ENCODE results near the gene PTPRN2. TPM values are rescaled to one million over a fixed set of nuclear protein-coding genes. Genes with fewer than 3 reads are reported as not detected.

Gene PTPRN2
- total RNA-seq, 1 donor from 2014 or later: 1.8 TPM

- ChIA-PET CTCF (no interaction called here), POLR2A (no interaction called here)
- Mint-ChIP-seq H3K9me3 (peaks cover 5% of the 10 kb centered on the region), H3K4me3 (no peak overlapping the region), H3K27me3 (no peaks in the 10 kb centered on the region), H3K4me1 (no peaks in the 10 kb centered on the region), H3K27ac (no peak overlapping the region), H3K36me3 (ENCODE audit: low read depth) (no peaks in the 10 kb centered on the region)
- intact Hi-C loops (cut with micrococcal nuclease): no loop called here
- DNase-seq: no peak
- no peak for ATAC-seq (ENCODE audit: low read depth)
- TF ChIP-seq, protein P1, sequence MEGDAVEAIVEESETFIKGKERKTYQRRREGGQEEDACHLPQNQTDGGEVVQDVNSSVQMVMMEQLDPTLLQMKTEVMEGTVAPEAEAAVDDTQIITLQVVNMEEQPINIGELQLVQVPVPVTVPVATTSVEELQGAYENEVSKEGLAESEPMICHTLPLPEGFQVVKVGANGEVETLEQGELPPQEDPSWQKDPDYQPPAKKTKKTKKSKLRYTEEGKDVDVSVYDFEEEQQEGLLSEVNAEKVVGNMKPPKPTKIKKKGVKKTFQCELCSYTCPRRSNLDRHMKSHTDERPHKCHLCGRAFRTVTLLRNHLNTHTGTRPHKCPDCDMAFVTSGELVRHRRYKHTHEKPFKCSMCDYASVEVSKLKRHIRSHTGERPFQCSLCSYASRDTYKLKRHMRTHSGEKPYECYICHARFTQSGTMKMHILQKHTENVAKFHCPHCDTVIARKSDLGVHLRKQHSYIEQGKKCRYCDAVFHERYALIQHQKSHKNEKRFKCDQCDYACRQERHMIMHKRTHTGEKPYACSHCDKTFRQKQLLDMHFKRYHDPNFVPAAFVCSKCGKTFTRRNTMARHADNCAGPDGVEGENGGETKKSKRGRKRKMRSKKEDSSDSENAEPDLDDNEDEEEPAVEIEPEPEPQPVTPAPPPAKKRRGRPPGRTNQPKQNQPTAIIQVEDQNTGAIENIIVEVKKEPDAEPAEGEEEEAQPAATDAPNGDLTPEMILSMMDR (IDR thresholded peaks at IDR 0.05): no peak
These were observed 214.0 kb downstream of the PTPRN2 start for GRCh38 chr7:158373476-158374133.

DNA sequence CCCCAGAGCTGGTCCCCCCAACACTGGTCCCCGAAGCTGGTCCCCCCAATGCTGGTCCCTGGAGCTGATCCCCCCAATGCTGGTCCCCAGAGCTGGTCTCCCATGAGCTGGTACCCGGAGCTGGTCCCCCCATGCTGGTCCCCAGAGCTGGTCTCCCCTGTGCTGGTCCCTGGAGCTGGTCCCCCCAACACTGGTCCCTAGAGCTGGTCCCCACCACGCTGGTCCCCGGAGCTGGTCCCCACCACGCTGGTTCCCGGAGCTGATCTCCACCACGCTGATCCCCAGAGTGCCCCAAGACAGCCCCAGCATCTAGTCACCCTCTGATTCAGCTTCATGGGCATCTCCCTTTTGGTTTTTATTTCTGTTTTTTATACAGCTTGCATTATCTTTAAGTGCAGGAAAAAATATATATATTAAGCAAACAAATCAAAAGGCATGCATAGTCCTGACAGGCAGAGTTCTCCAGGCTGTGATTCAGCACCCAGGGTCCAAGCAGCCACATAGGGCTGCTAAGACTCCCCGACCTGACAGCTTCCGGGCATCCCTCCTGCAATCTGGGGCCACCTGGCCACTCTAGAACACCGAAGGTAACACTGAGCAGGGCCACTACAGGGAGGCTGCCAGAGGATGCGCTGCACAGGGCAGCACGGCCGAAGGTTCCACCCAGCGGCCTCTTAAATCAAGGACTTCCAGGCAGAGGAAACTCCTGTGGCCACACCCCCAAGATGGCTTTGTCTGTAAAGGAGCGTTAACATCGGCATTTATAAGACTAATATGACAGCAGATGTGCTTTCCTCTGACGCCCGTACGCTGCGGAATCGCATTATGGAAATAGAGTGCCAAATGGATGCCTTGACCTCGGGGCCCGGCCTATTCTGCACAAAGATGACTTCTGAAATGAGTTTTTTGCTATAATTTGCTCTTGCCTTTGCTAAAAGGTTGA is 215.0 kb downstream of the PTPRN2 start:
- ChIA-PET CTCF (no interaction called here), POLR2A (no interaction called here)
- Mint-ChIP-seq H3K27ac (no peak overlapping the region), H3K4me3 (no peak overlapping the region), H3K27me3 (no peaks in the 10 kb centered on the region), H3K4me1 (no peaks in the 10 kb centered on the region), H3K9me3 (peaks cover 4% of the 10 kb centered on the region), H3K36me3 (ENCODE audit: low read depth) (no peaks in the 10 kb centered on the region)
- ATAC-seq (ENCODE audit: low read depth) (no peak), DNase-seq (no peak)
- intact Hi-C loops (cut with micrococcal nuclease): no loop called here
- TF ChIP-seq, protein P1 (IDR thresholded peaks at IDR 0.05): no peak

DNA sequence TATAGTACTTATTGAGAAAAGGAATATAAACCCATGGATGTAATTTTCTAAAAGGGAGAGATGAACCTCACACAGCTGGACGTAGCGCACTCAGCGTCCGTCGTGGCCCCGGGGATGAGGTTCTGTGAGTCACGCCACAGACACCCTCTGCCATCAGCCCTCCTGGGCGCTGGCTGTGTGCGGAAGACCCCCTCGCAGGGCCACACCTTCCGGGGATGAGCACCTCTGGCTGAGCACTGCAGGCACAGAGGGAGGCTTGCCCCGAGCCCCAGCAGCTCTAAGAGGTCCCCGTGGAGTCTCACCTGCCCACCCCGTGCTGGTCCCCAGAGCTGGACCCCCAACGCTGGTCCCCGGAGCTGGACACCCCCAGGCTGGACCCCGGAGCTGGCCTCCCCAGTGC is 215.8 kb downstream of the PTPRN2 start:
- no peak overlapping the region for H3K27ac Mint-ChIP-seq
- ChIA-PET POLR2A (no interaction called here), CTCF (no interaction called here)
- no peak overlapping the region for H3K4me3 Mint-ChIP-seq
- TF ChIP-seq, protein P1 (IDR thresholded peaks at IDR 0.05): no peak
- no peaks in the 10 kb centered on the region for H3K36me3 Mint-ChIP-seq (ENCODE audit: low read depth)
- peaks cover 2% of the 10 kb centered on the region for H3K9me3 Mint-ChIP-seq
- DNase-seq (no peak), ATAC-seq (ENCODE audit: low read depth) (no peak)
- H3K4me1 Mint-ChIP-seq: no peaks in the 10 kb centered on the region
- intact Hi-C loops (cut with micrococcal nuclease): no loop called here
- no peaks in the 10 kb centered on the region for H3K27me3 Mint-ChIP-seq

DNA sequence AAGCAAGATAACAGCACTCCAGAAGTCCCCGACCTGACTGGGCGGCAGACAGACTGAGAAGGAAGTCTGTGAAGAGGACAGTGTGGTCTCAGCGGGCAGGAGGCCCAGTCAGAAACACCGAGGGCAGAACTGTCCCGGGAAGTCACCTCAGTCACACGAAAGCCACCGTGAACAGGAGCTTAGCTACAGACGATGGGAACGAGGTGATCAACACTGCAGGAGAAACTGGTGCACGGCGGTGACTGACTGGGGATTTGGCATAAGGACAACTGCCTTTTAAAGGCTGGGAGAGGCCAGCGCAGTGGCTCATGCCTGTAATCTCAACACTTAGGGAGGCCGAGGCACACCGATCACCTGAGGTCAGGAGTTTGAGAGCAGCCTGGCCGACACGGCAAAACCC is 217.8 kb downstream of the PTPRN2 start:
- H3K9me3 Mint-ChIP-seq: peaks cover 2% of the 10 kb centered on the region
- ChIA-PET POLR2A (no interaction called here), CTCF (no interaction called here)
- H3K36me3 Mint-ChIP-seq (ENCODE audit: low read depth): no peaks in the 10 kb centered on the region
- ATAC-seq (ENCODE audit: low read depth): no peak
- TF ChIP-seq, protein P1 (IDR thresholded peaks at IDR 0.05): no peak
- H3K27me3 Mint-ChIP-seq: no peaks in the 10 kb centered on the region
- no peak overlapping the region for H3K27ac Mint-ChIP-seq
- no peak for DNase-seq
- intact Hi-C loops (cut with micrococcal nuclease): no loop called here
- no peaks in the 10 kb centered on the region for H3K4me1 Mint-ChIP-seq
- H3K4me3 Mint-ChIP-seq: no peak overlapping the region

GRCh38 chr7:158369290-158369689 is 218.3 kb downstream of the PTPRN2 start:
- TF ChIP-seq, protein P1 (IDR thresholded peaks at IDR 0.05): no peak
- Mint-ChIP-seq H3K27ac (no peak overlapping the region), H3K36me3 (ENCODE audit: low read depth) (no peaks in the 10 kb centered on the region), H3K27me3 (no peaks in the 10 kb centered on the region), H3K4me1 (no peaks in the 10 kb centered on the region), H3K9me3 (peaks cover under 1% of the 10 kb centered on the region), H3K4me3 (no peak overlapping the region)
- ATAC-seq (ENCODE audit: low read depth) (no peak), DNase-seq (no peak)
- CTCF ChIA-PET: no interaction called here
- POLR2A ChIA-PET: no interaction called here
- intact Hi-C loops (cut with micrococcal nuclease): no loop called here
